ENCODE results near the gene HAUS6.
"Not testable (repeated sequence)": the region's sequence is repeated elsewhere in the genome, so short reads cannot be mapped to it uniquely, and the experiment has no call there.

HAUS6 gene

DNA sequence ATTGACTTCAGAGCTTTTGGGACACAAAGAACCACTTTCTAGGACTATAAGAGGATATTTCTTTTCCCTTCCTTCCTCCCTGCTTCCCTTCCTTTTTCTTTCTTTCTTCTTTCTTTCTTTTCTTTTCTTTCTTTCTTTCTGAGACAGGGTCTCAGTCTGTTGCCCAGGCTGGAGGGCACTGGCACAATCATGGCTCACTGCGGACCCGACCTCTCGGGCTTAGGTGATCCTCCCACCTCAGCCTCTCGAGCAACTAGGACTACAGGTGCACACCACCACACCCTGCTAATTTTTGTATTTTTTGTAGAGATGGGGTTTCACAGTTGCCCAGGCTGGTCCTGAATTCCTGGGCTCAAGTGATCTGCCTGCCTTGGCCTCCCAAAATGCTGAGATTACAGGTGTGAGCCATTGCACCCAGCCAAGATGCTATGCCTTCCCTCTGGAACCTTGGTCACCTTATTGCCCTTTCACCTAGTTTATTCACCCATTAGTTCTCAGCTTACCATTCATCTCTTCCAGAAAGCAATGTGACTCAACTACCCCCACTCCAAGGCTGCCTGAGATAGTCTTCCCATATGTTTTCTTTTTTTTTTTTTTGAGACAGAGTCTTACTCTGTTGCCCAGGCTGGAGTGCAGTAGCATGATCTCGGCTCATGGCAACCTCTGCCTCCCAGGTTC lies 14.5 kb upstream of the HAUS6 start:
- no peak for DNase-seq

DNA sequence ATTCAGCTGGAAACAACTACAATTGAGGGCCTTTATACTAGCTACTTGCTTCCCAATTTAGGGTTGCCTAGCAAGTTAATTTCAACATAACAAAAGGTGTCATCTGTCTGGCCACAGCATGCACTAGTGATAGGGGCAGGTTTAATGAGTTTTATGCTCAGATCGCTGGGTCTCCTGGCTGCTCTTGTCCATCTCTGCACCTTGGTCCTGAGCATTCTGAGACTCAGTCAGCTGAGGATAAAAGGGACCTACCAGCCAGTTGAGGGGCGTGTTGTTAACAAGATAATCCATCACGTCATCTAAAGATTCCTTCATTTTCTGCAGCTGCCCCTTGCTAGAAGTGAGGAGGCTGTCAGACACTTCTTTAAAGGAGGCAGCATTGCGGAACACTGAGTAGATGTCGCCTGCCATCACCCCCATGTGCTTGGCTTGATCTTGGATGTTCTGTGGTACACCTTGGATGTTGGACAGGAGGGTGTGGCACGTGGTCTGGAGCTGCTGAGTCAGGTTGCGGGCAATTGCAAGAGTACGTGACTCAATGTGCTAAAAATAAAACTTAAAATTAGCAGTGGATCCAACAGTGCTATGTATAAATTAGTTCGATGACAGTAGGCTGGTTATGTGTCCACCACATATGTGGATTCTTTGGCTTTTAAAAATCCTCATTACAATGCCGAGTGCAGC lies 13.5 kb upstream of the HAUS6 start:
- no peak for DNase-seq

DNA sequence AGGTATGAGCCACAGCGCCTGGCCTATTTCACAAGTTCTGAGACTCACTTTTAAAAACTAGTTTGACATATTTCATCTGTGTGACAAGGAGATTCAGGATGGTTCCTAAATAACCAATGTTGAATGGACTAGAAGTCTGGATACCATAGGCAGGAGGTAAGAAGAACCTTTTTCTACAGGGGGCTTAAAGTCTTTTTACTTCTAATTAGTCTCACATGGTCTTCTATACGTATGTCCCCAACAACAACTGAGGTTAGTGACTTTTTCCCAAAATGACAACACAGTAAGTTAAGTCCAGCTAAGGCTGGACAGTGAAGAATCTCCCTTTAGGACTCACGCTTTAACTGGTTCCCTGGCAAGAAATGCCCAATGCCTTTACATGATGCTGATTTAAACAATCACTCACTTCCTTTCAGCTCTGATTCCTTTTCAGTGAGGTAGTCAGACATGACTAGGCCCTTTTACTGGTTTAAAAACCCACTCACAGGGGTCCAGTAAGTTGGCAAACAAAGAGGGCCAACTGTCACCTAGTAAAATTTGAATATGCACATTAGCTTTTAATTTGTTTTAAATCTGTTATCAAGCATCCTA lies 12.1 kb upstream of the HAUS6 start:
- no peak for DNase-seq

DNA sequence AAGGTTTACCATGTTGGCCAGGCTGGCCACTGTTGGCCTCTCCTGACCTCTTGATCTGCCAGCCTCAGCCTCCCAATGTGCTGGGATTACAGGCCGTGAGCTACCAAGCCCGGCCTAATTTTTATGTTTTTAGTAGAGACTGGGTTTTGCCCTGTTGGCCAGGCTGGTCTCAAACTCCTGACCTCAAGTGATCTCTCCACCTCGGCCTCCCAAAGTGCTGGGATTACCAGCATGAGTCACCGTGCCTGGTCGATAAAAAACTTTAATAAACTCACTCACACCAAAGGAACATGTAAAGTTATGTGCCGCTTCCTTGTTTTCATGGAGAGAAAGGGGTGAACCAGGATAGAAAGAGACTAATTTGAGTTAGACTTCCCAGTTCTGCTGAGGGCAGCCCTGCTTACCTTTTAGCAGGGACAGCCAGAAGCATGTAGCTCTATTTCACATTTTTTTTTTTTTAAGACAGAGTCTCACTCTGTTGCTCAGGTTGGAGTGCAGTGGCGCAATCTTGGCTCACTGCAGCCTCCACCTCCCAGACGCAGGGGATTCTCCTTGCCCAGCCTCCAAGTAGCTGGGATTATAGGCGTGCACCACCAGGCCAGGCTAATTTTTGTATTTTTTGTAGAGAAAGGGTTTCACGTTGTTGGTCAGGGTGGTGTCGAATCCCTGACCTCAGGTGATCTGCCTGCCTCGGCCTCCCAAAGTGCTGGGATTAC lies 11.4 kb upstream of the HAUS6 start:
- DNase-seq: no peak

DNA sequence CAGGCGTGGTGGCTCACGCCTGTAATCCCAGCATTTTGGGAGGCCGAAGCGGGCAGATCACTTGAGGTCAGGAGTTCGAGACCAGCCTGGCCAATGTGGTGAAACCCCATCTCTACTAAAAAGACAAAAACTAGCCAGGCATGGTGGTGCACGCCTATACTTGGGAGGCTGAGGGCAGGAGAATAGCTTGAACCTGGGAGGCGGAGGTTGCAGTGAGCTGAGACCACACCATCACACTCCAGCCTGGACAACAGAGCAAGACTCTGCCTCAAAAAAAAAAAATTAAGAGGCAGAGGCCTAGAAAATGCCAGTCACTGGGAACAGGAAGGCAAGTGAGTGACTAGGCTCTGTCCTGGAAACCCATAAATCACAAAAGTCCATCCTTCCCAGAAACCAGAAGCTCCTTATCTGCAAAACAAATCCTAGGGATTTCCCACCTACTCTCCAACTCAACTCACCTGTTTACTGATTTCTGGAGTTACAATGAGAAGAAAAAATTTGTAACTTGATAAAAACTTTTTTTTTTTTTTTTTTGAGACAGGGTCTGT lies 10.4 kb upstream of the HAUS6 start:
- not testable (repeated sequence) for DNase-seq

DNA sequence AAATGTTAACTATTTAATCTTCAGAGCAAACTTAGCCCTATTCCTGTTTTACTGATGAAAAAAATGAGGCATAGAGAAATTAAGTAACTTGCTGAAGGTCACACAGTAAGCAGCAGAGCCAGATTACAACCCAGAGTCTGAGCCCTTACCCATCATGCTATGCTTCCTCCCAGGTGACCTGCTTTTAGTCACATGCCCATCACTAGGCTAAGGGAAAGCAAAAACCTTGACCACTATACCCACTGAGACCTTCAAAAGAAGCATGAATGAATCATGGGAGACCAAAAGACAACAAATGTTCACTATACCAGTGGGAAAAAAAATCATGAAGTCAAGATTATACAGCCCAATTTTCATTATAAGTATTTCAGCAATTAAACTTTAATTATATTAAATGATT lies 5.3 kb upstream of the HAUS6 start:
- no peak for DNase-seq

DNA sequence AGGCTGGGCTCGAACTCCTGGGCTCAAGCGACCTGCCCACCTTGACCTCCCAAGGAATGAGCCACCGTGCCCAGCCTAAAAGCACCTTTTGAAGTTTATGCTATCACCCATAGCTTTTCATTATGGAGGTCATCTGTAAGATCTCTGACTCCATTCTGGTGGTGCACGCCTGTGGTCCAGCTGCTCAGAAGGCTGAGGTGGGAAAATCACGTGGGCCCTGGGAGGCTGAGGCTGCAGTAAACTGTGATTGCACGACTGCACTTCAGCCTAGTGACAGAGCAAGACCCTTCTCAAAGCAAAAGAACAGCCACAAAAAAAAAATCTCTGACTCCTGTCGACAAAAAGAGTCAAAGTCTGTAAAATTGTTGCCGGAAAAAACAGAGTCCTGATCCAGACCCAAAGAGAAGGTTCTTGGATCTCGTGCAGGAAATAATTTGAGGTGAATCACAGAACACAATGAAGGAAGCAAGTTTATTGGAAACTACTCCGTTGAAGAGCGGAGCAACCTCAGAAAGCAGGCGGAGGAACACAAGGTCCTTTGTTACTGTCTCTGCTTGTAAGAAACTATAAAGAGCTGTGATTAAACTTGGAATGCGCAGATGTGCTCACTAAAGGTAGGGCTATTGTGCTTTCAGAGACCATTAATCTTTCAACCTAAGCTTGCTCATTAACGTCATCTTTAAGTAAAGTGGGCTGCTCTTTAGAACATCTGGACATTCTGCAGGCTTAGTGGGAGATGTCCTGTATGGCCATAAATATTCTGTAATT lies 2.0 kb upstream of the HAUS6 start:
- DNase-seq: no peak

DNA sequence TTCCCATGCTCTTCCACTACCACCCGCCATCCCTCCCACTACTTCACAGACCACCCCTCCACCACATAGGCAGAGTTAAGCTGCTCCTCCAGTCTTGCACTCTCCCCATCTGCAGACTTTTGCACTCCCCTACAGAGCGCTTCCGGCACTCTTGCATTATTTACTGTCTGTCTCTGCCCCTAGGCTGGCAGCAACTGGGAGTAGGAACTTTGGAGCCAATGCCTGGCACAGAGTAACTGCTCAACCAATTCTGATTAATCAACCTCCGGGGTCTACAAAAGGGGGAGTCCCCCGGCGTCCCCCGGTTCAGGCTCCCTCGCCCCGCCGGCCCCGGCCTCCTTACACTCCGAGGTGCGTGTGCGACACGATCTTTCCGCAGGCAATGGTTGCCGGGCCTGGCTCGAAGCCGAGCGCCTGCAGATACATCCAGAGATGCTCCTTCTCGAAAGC lies 498 bp downstream of the HAUS6 start:
- DNase-seq: peak; percentile 52

DNA sequence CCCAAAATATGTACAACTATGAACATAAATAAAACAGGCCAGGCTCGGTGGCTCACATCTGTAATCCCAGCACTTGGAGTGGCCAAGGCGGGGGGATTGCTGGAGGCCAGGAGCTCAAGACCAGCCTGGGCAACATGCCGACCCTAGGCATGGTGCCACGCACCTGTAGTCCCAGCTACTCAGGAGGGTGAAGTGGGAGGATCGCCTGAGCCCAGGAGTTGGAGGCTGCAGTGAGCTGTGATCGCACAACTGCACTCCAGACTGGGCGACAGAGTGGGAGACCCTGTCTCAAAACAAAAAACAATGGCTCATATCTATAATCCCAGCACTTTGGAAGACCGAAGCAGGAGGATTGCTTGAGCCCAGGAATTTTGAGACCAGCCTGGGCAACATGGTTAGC lies 1.5 kb downstream of the HAUS6 start:
- no peak for DNase-seq

DNA sequence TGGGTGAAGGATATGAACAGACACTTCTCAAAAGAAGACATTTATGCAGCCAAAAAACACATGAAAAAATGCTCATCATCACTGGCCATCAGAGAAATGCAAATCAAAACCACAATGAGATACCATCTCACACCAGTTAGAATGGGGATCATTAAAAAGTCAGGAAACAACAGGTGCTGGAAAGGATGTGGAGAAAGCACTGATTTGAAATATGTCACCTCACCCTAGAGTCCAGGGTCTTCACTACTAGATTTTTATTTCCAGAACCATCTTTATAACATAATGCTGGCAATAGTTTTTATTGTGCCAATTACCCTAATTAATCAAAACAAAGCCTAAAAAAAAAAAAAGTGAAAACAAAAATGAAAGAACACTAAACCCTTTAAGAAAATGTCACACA lies 5.3 kb downstream of the HAUS6 start:
- not testable (repeated sequence) for DNase-seq

DNA sequence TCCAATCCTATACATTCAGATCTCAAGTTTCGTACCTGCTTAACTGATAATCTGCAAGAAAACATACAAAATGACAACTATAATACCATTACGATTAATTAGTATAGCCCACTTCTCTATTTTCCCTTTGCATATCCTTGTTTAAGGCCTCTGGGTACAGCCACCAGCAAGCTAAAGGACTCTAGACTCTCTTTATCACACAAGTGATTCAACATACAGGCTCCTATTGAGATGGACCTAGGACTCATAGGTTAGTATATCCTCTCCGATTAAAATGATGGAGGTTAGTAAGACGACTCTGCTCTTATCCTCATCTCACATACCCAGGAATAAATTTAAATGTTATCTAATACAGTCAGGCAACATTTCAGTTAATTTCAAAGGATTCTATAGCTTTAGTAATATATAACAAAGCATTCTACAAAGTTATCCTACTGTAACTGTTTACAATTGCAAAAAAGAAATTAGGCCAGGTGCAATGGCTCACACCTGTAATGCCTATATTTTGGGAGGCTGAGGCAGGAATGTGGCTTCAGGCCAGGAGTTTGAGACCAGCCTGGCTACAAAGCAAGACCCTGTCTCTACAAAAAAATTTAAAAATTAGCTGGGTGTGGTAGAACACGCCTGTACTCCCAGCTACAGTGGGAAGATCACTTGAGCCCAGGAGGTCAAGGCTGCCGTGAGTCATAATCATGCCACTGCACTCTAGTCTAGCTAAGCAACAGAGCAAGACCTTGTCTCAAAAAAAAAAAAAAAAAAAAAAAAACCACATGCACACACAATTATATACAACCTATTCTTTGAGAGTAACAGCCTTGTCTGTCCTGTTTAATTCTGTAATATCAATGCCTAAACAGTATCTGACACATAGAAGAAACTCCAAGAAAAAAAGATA lies 15.4 kb downstream of the HAUS6 start:
- DNase-seq: no peak

DNA sequence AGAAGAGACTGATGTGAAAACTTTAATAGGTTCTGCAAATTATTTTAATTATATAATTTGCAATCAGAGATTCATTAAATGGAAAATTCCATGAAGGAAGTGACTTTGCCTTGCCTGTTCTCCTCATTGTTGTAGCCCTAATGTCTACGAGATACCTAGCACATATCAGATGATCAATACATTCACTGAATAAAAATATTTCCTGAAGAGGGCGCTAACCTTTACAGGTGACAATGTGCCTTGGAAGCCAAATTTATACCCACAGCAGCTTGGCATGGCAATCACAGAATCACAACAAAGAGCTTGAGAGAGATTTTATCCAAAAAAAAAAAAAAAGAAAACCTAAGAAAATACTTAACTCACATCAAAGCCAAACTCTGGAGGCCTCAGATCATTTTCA lies 17.4 kb downstream of the HAUS6 start:
- DNase-seq: no peak

DNA sequence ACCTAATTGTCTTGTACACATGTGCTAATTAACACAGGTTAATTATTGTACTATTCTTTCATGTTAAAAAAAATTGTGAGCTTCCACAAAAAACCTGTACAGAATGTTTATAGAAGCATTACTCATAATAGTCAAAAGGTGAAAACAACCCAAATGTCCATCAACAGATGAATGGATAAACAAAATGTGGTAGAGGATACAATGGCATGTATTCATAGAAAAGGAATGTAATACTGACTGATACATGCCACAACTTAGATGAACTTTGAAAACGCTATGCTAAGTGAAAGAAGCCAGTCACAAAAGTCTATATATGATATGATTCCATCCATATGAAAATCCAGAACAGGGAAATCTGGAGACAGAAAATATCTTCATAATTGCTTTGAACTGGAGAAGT lies 27.9 kb downstream of the HAUS6 start:
- DNase-seq: no peak

DNA sequence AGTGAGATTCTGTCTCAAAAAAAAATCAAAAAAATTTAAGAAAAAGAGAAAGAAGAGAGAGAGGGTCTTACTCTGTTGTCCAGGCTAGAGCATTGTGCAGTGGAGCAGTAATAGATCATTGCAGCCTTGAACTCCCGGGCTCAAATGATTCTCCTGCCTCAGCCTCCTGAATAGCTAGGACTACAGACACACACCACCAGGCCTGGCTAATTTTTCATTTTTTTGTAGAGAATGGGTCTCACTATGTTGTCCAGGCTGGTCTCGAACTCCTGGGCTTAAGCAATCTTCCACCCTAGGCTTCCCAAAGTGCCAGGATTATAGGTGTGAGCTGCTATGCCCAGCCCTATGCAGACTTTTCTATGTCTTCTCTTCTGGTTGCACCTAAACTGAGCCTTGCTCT lies 28.5 kb downstream of the HAUS6 start:
- no peak for DNase-seq

DNA sequence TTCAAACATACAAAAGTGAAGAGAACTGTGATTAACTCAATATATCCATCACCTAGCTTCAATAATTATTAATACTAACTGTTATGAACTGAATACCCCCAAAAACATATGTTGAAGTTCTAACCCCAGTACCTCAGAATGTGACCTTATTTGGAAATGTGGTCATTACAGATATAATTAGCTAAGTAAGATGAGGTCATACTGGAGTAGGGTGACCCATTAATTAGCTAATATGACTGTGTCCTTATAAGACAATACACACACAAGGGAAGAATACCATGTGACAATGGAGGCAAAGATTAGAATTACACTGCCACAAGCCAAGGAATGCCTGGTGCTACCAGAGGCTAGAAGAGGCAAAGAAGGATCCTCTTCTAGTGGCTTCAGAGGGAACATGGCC lies 45.7 kb downstream of the HAUS6 start:
- no peak for DNase-seq

DNA sequence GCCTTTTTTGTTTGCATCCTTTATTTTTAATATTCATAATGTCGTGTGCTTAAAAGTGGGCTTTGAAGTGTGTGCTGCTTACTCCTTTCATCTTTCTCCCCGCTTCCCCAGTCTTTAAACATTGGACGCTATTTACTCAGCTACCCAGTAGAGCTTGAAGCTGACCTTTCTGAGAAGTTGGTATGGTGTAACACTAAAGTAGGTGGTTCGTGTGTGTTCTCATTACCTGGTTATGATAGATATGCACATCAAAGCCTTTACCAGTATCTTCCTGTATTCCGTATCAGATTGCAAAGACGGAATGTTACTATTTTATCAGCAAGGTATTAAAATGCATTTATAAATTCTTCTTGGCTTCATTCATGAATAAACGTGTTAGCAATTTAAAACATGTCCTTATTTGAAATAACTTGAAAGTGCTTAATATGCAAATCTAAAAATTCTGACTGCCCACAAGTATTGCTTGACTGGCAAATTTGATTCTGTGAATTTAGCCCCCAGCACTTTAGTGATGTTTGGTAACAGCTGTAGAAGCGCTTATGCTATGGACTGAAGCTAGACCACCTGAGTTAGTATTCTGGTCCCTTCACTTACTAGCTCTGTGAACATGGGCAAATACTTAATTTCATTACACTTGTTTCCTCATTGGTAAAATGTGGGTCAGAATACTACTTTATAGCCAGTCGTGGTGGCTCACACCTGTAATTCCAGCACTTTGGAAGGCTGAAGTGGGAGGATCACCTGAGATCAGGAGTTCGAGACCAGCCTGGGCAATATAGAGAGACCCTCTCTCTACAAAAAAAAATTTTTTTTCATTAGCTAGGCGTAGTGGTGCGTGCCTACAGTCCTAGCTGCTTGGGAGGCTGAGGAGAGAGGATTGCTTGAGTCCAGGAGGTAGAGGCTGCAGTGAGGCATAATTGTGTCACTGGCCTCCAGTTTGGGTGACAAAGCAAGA lies 51.8 kb downstream of the HAUS6 start:
- DNase-seq: no peak

DNA sequence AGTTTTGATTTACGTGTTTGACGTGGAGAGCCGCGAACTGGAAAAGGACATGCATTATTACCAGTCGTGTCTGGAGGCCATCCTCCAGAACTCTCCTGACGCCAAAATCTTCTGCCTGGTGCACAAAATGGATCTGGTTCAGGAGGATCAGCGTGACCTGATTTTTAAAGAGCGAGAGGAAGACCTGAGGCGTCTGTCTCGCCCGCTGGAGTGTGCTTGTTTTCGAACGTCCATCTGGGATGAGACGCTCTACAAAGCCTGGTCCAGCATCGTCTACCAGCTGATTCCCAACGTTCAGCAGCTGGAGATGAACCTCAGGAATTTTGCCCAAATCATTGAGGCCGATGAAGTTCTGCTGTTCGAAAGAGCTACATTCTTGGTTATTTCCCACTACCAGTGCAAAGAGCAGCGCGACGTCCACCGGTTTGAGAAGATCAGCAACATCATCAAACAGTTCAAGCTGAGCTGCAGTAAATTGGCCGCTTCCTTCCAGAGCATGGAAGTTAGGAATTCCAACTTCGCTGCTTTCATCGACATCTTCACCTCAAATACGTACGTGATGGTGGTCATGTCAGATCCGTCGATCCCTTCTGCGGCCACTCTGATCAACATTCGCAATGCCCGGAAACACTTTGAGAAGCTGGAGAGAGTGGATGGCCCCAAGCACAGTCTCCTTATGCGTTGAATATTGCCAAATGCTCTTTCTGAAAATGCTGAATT lies 52.6 kb downstream of the HAUS6 start:
- peak; percentile 54 for DNase-seq

DNA sequence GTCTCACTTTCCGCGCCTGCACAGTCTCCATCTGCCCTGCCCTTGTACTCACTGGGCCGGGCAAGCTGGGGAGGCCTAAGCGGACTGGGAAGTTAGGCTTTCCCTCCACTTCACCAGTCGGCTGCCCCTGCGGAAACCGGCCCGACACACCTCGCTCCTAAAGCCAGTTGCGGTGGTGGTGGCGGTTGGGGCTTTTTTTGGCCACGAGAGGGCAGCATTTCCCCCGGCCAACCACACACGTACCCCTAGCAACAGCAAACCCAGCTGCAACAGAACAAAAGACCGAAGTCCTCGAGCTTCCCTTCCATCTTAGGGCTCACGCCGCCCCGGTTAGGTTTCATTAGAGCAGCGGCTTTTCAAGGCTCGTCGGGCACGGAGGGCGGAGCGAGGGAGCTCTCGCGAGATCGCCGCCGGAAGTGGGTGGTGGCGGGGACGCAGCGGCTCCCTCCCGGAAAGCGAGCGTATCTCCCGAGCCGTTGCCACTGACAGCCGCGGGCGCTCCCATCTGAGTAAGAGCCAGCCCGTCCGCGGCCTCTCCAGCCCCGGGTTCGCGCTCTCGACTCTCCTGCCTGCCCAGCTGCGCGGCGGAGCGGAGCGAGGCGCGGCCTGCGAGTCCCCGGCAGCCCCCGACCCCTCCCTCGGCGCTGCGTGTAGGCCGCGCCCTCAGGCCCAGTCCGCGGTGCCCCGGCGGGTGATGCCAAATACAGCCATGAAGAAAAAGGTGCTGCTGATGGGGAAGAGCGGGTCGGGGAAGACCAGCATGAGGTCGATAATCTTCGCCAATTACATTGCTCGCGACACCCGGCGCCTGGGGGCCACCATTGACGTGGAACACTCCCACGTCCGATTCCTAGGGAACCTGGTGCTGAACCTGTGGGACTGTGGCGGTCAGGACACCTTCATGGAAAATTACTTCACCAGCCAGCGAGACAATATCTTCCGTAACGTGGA lies 53.5 kb downstream of the HAUS6 start, which contains the start of gene RRAGA:
RRAGA (plus strand) TSS at position 462 of the 951 bp plus-strand sequence; CDS start at position 695, 233 bp downstream.
- DNase-seq: peak; percentile 97
